ENCODE results near the gene CTAG1A. TPM values are rescaled to one million over a fixed set of nuclear protein-coding genes. Genes with fewer than 3 reads are reported as not detected.

Gene CTAG1A
- total RNA-seq, 2 donors from 2014 or later = not detected

DNA sequence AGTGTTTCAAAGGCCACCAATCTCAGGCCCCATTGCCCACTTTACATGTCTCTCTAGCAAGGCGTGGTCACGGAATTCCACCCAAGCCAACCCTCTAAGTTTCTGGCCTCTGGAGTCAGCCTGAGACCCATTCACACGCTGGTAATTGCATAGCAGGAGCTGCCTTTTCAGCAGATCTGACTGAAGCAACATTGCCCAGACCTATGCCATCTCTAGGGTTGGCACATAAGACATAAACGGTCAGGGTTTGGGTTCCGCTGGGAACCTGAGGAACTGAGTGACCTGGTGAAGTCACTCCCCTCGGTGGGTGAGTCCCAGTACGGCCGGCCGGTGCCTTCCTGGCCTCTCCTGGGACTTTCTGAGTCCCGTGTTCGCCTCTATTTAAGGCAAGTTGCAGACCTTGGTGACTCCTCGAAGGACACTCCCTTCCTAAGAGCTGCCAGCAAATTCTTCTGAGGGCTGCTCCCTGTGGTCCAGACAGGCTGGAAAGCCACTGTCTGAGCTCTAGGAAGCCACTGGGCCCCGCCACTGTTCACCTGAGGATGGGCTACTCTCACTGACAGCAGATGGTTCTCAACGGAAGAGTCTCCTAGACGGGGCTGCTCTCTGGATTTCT, 15.9 kb downstream of the CTAG1A start:
- Histone ChIP-seq H3K36me3 (ENCODE audit: control insufficient read depth, insufficient read depth, low read length) (no peaks in the 10 kb centered on the region), H3K4me1 (ENCODE audit: control insufficient read depth, insufficient read depth, low read length) (no peaks in the 10 kb centered on the region), H3K9ac (ENCODE audit: extremely low read depth, low read length, poor library complexity, severe bottlenecking) (no peak overlapping the region), H3K27ac (ENCODE audit: low read depth, low read length) (no peak overlapping the region), H3K4me3 (ENCODE audit: low read length) (no peak overlapping the region), H3K9me3 (ENCODE audit: control insufficient read depth, low read length) (peaks cover 12% of the 10 kb centered on the region), H3K27me3 (ENCODE audit: control insufficient read depth, insufficient read depth, low read length, poor library complexity, severe bottlenecking) (no peaks in the 10 kb centered on the region)
- Mint-ChIP-seq H3K36me3 (ENCODE audit: low read depth) (no peaks in the 10 kb centered on the region), H3K4me3 (no peak overlapping the region), H3K27ac (no peak overlapping the region), H3K4me1 (no peaks in the 10 kb centered on the region), H3K9me3 (peaks cover 76% of the 10 kb centered on the region), H3K27me3 (ENCODE audit: insufficient read depth) (peaks cover 8% of the 10 kb centered on the region)
- WGBS, 2 experiments (ENCODE audit: insufficient coverage in 1 of 2, insufficient read length in 1 of 2) = 92 to 96% methylated on average over 7 to 15 of the region's 15 CpGs
- DNase-seq = no peak
- TF ChIP-seq, protein P1, sequence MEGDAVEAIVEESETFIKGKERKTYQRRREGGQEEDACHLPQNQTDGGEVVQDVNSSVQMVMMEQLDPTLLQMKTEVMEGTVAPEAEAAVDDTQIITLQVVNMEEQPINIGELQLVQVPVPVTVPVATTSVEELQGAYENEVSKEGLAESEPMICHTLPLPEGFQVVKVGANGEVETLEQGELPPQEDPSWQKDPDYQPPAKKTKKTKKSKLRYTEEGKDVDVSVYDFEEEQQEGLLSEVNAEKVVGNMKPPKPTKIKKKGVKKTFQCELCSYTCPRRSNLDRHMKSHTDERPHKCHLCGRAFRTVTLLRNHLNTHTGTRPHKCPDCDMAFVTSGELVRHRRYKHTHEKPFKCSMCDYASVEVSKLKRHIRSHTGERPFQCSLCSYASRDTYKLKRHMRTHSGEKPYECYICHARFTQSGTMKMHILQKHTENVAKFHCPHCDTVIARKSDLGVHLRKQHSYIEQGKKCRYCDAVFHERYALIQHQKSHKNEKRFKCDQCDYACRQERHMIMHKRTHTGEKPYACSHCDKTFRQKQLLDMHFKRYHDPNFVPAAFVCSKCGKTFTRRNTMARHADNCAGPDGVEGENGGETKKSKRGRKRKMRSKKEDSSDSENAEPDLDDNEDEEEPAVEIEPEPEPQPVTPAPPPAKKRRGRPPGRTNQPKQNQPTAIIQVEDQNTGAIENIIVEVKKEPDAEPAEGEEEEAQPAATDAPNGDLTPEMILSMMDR (conservative IDR thresholded peaks at IDR 0.05) = no peak

DNA sequence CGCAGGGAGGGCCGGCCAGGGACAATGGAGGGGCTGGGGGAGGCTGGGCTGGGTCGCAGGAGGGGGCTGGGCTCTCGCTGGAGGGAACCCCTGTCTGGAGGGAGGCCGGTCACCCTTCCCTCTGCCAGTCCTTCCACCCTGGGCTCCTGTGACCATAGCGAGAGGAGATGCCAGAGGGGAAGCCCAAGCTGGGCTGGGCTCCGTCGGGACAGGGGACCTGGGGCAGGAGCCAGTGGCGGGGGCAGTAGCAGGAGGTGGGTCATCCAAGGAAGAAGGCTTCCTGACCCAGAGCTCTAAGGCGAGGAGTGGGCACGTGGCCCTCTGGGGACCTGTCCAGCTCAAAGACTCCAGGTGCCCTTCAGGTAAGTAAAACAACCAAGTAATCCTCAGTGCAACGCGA, 17.3 kb downstream of the CTAG1A start:
- no peak for DNase-seq
- WGBS, 2 experiments (ENCODE audit: insufficient coverage in 1 of 2, insufficient read length in 1 of 2) = 71 to 81% methylated on average over 4 to 13 of the region's 13 CpGs
- no peaks in the 10 kb centered on the region for H3K4me1 Mint-ChIP-seq

DNA sequence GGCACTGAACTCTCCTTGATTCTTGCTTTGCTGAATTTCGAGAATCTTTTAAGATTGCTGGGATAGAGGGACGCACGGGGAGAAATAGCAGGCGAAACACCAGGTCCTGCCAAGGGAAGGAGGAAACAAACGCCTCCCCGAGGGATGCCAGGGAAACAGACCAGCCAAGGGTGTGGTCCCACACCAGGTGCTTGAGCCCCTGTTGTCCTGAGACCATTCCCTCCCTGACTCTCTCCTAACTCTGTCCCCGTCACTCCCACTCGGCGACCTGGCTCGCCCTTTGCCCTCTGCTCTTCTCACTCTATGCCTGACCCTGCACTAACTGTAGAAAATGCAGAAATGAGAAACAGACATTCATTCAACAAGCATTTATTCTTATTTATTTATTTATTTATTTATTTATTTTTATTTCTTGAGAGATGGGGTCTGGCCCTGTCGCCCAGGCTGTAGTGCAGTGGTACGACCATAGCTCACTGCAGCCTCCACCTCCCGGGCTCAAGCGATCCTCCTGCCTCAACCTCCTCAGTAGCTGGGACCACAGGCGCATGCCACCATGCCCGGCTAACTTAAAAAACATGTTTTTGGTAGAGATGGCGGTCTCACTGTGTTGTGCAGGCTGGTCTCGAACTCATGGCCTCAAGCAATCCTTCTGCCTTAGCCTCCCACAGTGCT, 18.0 kb downstream of the CTAG1A start:
- WGBS, 2 experiments (ENCODE audit: insufficient coverage in 1 of 2, insufficient read length in 1 of 2) = 93 to 95% methylated on average over 5 to 18 of the region's 18 CpGs
- DNase-seq = no peak
- no peaks in the 10 kb centered on the region for H3K27me3 ChIP-seq (ENCODE audit: control insufficient read depth, insufficient read depth, low read length, poor library complexity, severe bottlenecking)
- H3K4me1 ChIP-seq (ENCODE audit: control insufficient read depth, insufficient read depth, low read length) = no peaks in the 10 kb centered on the region
- no peak overlapping the region for H3K27ac ChIP-seq (ENCODE audit: low read depth, low read length)
- no peak overlapping the region for H3K9ac ChIP-seq (ENCODE audit: extremely low read depth, low read length, poor library complexity, severe bottlenecking)
- peaks cover under 1% of the 10 kb centered on the region for H3K9me3 ChIP-seq (ENCODE audit: control insufficient read depth, low read length)
- TF ChIP-seq, protein P1 (conservative IDR thresholded peaks at IDR 0.05) = no peak
- no peaks in the 10 kb centered on the region for H3K36me3 ChIP-seq (ENCODE audit: control insufficient read depth, insufficient read depth, low read length)
- no peak overlapping the region for H3K27ac Mint-ChIP-seq
- peaks cover 73% of the 10 kb centered on the region for H3K9me3 Mint-ChIP-seq
- no peaks in the 10 kb centered on the region for H3K36me3 Mint-ChIP-seq (ENCODE audit: low read depth)
- no peaks in the 10 kb centered on the region for H3K4me1 Mint-ChIP-seq
- no peak overlapping the region for H3K4me3 ChIP-seq (ENCODE audit: low read length)
- peaks cover 13% of the 10 kb centered on the region for H3K27me3 Mint-ChIP-seq (ENCODE audit: insufficient read depth)
- no peak overlapping the region for H3K4me3 Mint-ChIP-seq

More for the DNA sequence above, 17.3 kb downstream of the CTAG1A start:
- H3K9ac ChIP-seq (ENCODE audit: extremely low read depth, low read length, poor library complexity, severe bottlenecking) = no peak overlapping the region
- peaks cover 7% of the 10 kb centered on the region for H3K9me3 ChIP-seq (ENCODE audit: control insufficient read depth, low read length)
- H3K4me3 ChIP-seq (ENCODE audit: low read length) = no peak overlapping the region
- H3K36me3 ChIP-seq (ENCODE audit: control insufficient read depth, insufficient read depth, low read length) = no peaks in the 10 kb centered on the region
- Mint-ChIP-seq H3K27ac (no peak overlapping the region), H3K4me3 (no peak overlapping the region), H3K27me3 (ENCODE audit: insufficient read depth) (peaks cover 13% of the 10 kb centered on the region), H3K9me3 (peaks cover 75% of the 10 kb centered on the region), H3K36me3 (ENCODE audit: low read depth) (no peaks in the 10 kb centered on the region)
- TF ChIP-seq, protein P1 (conservative IDR thresholded peaks at IDR 0.05) = no peak
- no peak overlapping the region for H3K27ac ChIP-seq (ENCODE audit: low read depth, low read length)
- H3K4me1 ChIP-seq (ENCODE audit: control insufficient read depth, insufficient read depth, low read length) = no peaks in the 10 kb centered on the region
- H3K27me3 ChIP-seq (ENCODE audit: control insufficient read depth, insufficient read depth, low read length, poor library complexity, severe bottlenecking) = no peaks in the 10 kb centered on the region
